ENCODE data around the gene TPD52L1.

TPD52L1 gene

DNA sequence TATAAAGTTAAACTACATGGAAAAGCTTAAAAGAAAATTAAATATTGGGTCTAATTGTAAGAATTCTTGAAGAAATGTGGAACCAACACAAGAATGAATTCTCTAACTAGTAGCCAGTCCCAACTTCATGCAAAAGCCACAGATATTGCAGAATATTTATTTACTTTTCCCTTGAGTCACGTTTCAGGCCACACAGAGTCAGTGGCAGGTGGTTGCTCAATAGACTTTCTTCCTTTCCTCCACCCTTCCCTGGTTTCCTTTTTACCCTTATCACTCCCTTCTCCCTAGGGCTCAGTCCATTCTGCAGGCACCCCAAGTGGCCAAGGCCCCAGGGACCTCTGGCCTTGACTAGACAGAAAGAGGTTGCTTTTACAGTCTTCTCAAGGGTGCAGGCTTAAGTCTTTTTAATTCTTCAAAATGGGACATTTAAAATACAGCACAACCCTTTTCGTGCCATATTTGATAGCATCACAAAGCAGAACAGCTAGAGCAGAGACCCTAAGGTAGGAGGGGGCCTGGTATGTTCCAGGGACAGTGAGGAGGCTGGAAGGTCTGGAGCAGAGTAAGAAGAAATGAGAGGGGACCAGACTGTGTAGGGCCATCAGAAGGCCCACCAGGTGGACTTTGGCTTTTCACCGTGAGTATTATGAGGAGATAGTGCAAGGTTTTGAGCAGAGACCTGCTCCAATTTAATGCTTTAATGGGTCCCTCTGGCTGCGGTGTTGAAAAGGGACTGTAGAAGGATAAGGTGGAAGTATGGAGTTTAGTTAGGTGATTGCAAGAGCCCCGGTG lies 83.2 kb downstream of the TPD52L1 start:
- no peak for DNase-seq (ENCODE audit: low spot score)
- no peak for FAIRE-seq

DNA sequence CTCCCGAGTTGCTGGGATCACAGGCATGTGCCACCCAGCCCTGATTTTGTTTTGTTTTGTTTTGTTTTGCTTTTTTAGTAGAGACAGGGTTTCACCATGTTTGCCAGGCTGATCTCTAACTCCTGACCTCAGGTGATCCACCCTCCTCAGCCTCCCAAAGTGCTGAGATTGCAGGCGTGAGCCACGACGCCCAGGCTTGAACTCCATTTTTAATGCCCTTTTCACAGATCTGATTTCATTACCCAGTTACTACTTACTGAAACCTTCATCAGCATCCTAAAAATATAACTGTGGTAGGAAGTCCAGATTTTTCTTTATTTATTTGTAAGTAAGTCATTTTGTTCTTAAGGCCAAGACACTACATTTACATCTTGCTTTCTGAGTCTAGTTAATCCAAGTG lies 84.2 kb downstream of the TPD52L1 start:
- FAIRE-seq (no peak), DNase-seq (ENCODE audit: low spot score) (no peak)

DNA sequence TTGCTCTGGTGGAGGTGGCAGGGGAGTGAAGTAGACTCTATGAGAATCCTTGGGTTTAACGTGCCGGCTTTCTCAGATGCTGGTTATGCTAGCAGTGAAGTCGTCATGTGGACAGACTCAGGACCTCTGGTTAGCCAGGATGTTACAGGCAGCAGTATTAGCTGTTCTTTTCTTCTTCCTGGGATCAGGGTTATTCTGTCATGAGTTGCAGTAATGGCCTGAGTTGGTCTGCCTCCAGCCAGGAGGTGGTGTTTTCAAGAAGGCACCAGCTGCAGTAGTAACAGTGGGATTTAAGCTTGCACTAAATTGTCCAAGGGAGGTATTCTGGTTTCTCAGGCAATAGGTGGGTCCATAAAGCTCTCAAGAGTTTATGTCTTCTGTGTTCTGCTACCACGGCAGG lies 91.5 kb downstream of the TPD52L1 start:
- DNase-seq (ENCODE audit: low spot score) (no peak), FAIRE-seq (no peak)

DNA sequence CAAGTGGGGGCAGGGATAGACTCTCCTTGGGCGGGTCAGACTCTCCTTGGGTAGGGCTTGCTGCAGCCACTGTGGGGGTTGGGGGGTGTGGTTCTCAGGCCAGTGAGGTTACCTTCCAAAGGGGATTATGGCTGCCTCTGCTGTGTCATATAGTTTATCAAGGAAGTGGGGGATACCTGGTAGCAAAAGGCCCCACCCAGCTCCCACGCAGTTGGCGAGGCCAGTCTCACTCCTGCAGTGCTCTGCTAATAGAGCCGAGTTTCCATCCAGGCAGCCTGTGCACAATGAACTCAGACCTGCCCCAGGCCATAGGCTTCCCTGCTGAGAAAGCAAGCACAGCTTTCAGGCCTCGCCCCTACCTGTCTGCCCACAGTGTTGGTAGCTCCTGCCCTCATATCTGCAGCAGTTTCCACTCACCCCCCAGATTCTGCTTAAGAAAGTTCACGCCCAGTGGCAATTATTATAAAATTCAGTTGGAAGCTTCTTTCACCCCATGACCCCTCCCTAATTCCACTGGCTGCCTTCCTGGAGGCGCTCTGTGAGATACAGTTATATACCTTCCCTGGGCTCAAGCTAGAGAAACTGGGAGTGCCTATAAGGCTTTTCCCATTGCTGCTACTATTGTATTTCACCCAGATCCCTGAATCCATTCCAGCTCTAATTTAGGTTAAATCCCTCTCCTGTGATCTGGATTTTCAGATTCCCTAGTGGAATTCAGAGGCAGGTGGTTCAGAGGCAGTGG lies 92.1 kb downstream of the TPD52L1 start:
- DNase-seq (ENCODE audit: low spot score) (no peak), FAIRE-seq (no peak)

DNA sequence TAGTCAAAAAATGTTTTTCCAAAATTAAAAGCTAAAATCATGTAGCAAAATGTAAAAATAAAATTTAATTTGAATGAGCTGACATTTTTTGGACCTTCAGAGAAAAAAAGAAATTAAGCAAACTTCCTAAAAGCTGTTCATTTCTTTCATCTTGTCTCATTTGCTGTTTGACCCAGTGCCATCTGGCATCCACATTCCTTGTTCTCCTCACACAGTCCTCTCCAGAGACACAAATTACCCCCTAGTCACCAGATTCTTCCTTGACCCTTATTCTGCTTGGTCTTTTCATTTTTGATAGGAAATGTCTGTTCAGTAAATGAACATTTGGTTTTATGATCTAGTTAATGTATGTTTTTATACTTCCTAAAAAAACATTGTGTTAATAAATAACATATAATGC lies 93.0 kb downstream of the TPD52L1 start:
- FAIRE-seq, result no peak
- no peak for DNase-seq (ENCODE audit: low spot score)

DNA sequence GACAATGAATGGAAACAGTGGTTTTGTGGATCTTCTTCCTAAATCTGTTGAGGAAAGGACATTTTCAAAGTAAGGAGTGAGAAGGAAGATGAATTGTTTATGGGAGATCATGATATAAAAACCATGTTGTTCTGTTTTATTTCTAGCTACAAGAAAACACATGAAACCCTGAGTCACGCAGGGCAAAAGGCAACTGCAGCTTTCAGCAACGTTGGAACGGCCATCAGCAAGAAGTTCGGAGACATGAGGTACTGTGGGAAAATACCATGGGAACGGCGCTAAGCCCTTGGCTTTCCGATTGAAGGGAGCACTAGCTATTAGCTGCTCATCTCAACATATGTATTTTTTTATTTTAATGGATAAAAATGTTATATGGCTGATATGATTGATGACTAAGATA lies 94.6 kb downstream of the TPD52L1 start:
- no peak for FAIRE-seq

DNA sequence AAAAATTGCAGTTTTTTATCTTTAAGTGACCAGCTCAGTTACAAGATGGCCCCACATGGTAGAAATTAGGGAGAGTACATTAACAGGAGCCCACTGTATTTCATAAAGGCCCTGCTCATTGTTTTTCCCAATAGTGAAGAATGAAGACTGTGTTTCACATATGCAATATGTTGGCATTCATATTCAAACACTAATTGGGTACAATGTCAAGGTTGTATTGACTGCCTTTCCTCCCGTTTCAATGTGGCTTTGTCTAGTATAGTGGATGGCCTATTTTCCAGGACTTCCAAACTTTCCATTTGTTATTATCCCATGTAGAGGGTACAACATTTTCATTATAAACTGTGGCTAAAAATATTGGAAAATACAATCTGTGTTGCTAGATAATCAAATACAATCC lies 96.9 kb downstream of the TPD52L1 start:
- DNase-seq (ENCODE audit: low spot score), result no peak
- FAIRE-seq, result no peak

More for the DNA sequence above, 94.6 kb downstream of the TPD52L1 start:
- no peak for DNase-seq (ENCODE audit: low spot score)

DNA sequence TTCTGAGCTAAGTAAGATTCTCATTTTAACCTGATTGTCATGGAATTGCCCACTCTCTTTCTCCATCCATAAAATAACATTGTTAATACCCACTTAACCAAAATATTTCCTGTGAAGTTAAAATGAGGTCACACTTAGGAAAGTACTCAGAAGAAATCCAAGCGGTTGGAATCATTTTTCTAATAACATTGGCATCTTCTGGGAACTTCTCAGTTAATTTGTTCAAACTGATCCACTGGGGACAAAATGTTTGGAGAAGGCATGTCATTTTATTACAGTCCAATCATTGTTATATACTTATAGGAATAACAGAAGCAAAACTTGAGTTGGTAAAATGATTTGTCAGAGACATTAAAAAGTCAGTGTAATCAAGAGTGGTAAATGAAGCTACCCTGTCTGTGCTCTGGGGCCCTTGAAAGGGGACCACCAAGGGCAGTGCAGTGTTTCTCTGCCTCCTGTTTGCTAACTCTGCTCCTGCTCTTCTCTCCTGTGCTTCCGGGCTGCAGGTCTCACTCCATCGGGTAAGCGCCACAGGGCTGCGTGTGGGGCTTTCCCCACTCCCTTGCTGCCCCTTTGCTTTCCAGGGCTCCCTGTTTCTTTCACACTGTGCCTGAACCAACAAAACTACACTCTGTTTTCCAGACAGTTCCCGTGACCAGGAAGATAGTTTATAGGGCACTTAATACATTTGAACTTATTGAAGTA lies 98.1 kb downstream of the TPD52L1 start:
- no peak for FAIRE-seq
- no peak for DNase-seq (ENCODE audit: low spot score)

DNA sequence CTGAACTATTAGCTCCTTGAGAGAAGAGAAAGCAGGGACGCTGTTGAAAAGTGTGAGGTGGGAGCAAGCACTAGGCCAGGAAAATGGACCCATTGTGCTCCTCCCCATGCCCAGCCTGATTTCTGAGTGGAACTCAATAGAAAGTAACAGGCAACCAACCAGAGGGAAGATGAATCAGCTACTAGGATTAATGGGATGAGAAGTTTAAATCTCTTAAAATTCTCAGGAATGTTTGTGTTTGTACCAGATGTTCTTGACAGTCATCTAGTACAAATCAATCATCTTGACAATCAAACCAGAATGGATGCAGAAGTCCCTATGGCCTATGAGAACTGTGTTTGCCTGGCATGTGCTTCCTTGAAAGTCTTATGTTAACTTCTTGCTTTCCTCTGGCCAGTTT lies 99.3 kb downstream of the TPD52L1 start:
- FAIRE-seq (no peak), DNase-seq (ENCODE audit: low spot score) (no peak)

DNA sequence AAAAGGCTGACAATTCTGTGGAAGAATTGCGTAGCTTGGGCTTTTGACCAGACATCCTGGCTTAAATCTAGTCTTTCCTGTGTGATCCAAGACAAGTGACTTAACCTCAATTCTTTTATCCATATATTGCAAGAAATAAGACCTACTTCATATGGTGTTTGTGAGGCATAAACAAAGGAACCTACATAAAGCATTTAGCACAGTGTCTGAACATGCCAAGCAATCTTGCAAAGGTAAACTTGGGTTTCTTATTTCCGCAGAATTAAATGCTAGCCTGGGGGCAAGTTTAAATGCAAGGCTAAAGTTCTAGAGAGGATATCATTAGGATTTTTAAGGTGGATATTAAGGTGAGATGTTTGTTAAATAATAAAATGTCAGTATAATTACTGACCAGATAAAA lies 100.3 kb downstream of the TPD52L1 start:
- FAIRE-seq (no peak), DNase-seq (ENCODE audit: low spot score) (no peak)

DNA sequence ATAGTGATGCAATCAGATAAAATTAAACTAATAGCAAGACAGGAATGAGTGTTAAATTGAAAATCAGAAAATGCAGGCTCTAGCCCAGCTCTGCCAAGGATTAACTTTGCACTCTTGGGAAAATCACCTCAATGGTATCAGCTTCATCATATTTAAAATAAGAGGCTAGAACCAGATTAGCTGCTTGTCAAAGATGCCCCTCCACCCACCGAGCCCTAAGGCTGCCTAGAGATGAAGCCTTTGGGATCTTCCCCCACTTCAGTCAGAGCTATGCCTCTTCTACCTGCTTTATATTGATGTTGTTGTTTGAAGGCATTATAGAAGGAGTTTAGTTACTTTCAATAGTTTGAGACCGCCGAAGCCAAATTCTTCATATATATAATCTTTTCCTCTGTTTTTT lies 100.7 kb downstream of the TPD52L1 start:
- no peak for DNase-seq (ENCODE audit: low spot score)
- FAIRE-seq, result no peak

DNA sequence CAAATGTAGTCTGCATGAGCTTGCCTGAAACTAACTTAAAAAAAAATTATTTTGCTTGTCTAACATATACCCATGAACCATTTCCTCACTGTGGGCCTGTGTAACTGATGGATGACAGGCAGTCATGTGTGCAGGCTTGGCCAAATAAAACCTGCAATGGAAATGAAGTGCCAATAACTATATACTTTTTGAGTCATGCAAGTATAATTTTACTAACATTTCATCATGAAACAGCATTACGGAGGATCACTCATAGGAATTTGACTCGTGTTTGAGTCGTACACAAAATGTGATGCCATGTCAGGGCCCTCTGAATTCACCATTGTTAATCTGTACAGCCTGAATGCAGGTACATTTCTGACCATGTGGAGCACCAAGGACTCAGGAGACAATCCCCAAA lies 101.6 kb downstream of the TPD52L1 start:
- no peak for FAIRE-seq

DNA sequence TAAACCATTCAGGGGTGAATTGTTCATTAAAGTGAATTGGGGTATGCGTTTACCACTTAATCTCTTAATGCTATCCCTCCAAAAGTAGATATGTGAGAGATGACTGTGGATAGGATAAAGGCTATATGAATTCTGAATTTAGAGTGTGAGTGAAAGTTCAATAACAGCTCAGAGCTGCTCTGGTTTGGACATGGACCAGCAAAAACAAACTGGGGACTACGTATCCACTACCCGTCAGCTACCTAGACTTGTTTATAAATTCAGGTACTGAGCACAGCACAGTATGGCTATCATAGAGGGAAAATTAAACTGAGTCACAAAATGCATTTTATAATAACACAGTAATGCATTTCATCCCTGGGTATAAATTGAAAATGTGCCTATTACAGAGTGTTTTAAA lies 103.8 kb downstream of the TPD52L1 start:
- DNase-seq (ENCODE audit: low spot score), result no peak
- no peak for FAIRE-seq

More for the DNA sequence above, 101.6 kb downstream of the TPD52L1 start:
- DNase-seq (ENCODE audit: low spot score), result no peak

DNA sequence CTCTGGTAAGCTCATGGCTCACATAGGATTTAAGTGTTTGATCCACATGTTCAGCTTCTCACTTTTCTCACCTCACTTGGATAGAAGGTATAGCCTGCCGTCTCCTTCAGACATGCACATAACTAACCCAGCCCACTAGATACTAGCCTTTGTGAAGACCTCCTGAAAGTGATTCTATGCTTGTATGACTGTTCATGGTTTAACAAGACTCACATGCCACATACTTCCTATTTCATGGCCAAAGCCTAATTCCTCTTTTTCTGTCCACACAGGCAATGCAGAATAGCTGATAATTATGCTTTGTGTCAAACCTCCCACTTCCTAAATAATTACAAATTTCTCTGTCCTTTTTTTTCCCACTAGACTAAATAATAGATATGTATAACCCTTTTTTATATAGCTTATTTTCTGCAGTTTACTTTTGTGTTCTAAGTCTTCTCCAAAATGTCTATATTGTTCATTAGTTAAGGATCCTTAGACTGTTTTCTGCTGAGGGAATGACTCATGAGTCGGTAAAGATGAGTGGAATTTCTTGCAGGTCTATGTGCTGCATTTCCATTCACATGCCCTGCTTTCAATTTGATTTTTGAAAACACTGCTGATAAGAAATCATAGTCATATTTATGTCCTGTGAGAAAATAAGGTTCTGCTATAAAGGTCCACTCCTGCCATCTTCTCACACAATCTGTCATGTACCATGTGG lies 105.2 kb downstream of the TPD52L1 start:
- no peak for DNase-seq (ENCODE audit: low spot score)
- no peak for FAIRE-seq

DNA sequence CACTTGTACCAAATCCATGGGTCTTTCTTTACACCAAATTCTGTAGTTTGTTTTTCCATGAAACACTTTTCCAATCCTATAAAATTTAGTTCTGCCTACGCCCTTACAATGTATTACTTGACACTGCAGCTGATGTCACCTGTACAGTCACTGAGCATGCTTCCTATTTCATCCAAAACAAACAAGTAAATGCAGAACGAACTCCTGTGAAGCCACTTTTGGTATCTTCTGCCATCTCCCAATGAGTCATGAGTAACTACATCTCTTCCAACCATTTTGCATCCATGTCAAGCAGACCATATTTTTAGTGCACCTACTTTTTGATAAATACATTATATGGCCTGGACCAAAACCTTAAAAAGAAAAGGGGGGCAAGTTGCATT lies 105.8 kb downstream of the TPD52L1 start:
- DNase-seq (ENCODE audit: low spot score), result no peak
- FAIRE-seq, result no peak

DNA sequence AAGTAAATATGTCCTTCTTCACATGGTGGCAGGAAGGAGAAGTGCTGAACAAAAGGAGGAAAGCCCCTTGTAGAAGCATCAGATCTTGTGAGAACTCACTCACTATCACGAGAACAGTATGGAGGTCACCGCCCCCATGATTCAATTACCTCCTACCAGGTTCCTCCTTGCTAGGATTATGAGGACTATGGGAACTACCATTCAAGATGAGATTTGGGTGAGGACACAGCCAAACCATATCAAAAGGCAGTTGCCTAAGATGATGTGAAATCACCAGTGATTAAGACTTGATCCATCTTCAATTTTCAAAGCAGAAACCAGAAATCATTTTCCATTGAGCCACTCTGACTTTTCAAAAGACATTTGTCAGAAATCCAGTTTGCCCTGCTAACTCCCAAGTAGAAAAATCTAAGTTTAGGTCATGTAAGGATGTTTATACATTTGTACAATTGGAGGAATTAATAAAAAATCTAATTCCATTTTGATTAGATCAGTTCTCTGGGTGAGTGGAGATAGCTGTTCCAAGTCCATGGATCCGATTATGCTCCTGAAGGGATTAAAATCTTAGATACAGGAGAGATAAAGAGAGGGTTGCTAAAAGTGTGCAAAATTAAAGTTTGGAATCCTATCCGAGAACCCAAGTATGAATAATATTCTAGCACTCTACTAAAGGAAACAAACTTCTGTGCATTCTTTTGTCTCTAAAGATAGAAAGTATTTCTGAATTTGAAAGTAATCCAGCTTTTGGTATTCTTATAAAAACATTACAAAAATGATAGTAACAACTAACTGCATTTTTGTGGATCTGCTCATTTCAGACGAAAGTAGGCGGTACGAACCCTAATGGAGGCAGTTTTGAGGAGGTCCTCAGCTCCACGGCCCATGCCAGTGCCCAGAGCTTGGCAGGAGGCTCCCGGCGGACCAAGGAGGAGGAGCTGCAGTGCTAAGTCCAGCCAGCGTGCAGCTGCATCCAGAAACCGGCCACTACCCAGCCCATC lies 108.7 kb downstream of the TPD52L1 start:
- DNase-seq (ENCODE audit: low spot score), result no peak
- no peak for FAIRE-seq

DNA sequence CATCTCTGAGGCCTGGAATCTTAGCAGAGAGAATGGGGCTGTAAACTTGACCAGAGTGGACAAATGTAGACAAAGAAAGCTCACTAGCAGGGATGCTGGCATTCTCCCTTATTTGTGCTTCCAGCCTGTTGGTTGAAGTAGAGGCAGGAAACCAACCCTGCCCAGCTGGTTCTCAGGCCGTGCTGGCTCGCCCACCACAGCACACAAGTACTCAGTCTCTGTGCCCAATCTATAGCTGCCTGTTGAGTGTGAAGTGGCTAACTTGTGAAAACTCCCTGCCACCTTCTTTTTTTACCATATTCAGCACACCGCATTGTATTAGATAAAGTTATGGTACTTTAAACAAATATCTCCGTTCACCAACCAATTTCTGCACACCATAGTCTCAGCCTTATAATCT lies 110.9 kb downstream of the TPD52L1 start:
- DNase-seq (ENCODE audit: low spot score) (no peak), FAIRE-seq (no peak)

DNA sequence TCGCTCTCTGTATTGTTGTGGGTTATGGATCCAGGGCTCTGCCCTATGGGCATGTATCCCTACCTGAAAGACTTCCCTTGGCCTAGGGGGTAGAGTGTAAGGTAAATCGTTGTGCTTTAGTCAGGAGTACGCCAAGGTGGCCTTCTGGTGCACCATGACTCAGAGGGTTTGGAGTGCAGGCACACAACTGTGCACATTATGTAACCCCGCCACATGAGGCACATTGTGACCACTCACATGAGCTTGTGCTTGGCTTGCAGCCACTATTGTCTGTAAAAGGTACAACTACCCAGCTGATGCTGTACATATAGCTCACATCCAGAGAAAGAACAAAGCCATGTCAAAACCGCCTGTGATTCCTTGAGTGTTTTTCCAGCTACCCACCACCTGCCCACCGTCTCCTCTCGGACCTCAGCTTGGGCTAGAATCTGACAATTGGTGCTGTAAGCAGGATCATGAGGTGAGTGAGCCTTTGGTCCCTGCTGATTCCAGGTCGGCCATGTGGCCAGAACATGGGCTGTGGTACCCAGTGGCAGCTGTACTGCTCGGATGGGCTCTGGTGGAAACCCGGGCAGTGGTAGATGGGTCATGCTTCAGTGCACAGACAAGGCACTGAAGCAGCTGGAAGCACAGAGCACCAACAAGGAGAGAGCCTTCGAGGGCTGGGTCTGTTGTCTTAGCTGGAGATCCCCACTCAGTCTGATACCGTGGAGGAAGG lies 114.4 kb downstream of the TPD52L1 start:
- FAIRE-seq (no peak), DNase-seq (ENCODE audit: low spot score) (no peak)

DNA sequence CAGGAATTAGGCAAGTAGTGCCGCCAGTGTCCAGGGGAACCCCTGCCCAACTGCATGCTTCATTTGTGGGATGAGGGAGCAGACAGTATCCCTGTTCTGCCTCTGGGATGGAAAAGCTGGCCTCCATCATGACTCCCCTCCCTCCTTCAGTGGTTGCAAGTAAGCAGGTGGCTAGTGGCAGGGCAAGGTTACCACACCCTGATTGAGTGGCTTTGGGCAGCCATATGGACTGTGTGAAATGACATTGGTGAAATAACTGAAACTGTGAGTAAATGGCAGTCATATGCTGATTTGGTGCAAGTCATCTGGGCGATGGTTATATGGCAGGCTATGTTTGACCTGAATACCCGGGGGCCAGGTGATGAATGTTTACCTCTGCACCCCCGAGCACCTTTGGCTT lies 115.2 kb downstream of the TPD52L1 start:
- no peak for DNase-seq (ENCODE audit: low spot score)
- FAIRE-seq, result no peak
